Tibial artery (tissue), 4 donors: ENCODE measurements around the gene PIM1.

Experiments
- DNase-seq, 2 donors: peaks; one replicate each; pipeline ENCODE4 v3.0.0-alpha.2; 2019
- H3K27ac ChIP-seq, 2 donors: fragments of 200-600 bp; sonication (generic) in 1 of 2; 1 replicate in 1 of 2; 2 replicates in 1 of 2; pipeline ENCODE4 v1.5.1; 2018 to 2019; ENCODE audit warnings: mild to moderate bottlenecking in 1 of 2
- H3K27me3 ChIP-seq, 2 donors: fragments of 200-600 bp; sonication (generic) in 1 of 2; one replicate each; pipeline versions ENCODE4 v1.5.1 to v1.6.0; 2016 to 2019
- H3K36me3 ChIP-seq, 3 donors: fragments of 200-600 bp; sonication (generic) in 2 of 3; one replicate each; pipeline ENCODE4 v1.5.1; 2016 to 2019; ENCODE audit warnings: mild to moderate bottlenecking in 2 of 3
- H3K4me1 ChIP-seq, 4 donors: fragments of 200-600 bp; sonication (generic) in 2 of 4; 1 replicate in 3 of 4; 2 replicates in 1 of 4; pipeline ENCODE4 v1.5.1; 2016 to 2019
- H3K4me3 ChIP-seq, 2 donors: fragments of 200-600 bp; sonication (generic) in 1 of 2; 1 replicate in 1 of 2; 2 replicates in 1 of 2; pipeline ENCODE4 v1.5.1; 2018 to 2019; ENCODE audit warnings: mild to moderate bottlenecking in 2 of 2
- H3K9me3 ChIP-seq, 3 donors: fragments of 200-600 bp; sonication (generic) in 1 of 3; one replicate each; pipeline ENCODE4 v1.5.1; 2016 to 2019
- CTCF ChIP-seq, 2 experiments: fragments of 200-600 bp in 1 of 2; fragments of 450-650 bp in 1 of 2; IDR thresholded peaks; one replicate each; pipeline ENCODE4 v1.5.1; 2017 to 2019; ENCODE audit warnings: antibody characterized with exemption in 2 of 2, mild to moderate bottlenecking in 1 of 2, moderate library complexity in 1 of 2
- intact Hi-C: fragments of 100-400 bp; cut with DNase I; formaldehyde crosslinking; loops from one replicate; pipeline ENCODE4 v1.15.0; 2023; ENCODE audit warnings: low total_unique reads

PIM1 gene

GRCh38 chr6:37130704-37131103 lies 39.2 kb upstream of the PIM1 start:
- DNase-seq = peak; percentile 65 to 82
- H3K9me3 ChIP-seq = no peaks in the 10 kb centered on the region
- TF ChIP-seq CTCF (IDR thresholded peaks at IDR 0.05) = peak in 1 of 2 experiments; percentile 16
- peak overlapping the region; percentile 80 to 83 for H3K27ac ChIP-seq
- no peaks in the 10 kb centered on the region for H3K36me3 ChIP-seq
- intact Hi-C loops = no loop called here
- peaks cover 7 to 47% (median 26%) of the 10 kb centered on the region in 4 donors for H3K4me1 ChIP-seq
- peak overlapping the region in 1 of 2 donors; percentile 31 for H3K4me3 ChIP-seq
- H3K27me3 ChIP-seq = peaks cover 0 to 6% of the 10 kb centered on the region in 2 donors

- Histone ChIP-seq H3K4me3 (peak overlapping the region; percentile 18 to 31), H3K36me3 (no peaks in the 10 kb centered on the region), H3K4me1 (peaks cover 7 to 48% (median 26%) of the 10 kb centered on the region in 4 donors), H3K27ac (peak overlapping the region; percentile 80 to 83), H3K9me3 (no peaks in the 10 kb centered on the region), H3K27me3 (no peaks in the 10 kb centered on the region)
- peak; percentile 75 to 92 for DNase-seq
- intact Hi-C loops = no loop called here
- TF ChIP-seq CTCF (IDR thresholded peaks at IDR 0.05) = no peak
Measured at GRCh38 chr6:37131104-37131959, 38.6 kb upstream of the PIM1 start.

DNA sequence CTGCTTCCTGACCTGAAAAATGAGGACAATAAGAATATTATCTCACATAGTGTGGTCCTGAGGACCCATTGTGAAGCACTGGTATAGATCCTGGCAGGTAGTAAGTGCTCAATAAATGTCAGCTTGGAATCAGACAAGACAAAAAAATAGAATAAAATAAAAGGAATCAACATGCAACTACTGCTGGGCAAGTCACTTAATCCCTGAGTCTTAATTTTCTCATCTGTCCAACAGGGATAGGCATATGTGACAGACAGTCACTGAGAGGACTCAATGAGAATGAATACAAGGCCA lies 38.0 kb upstream of the PIM1 start:
- Histone ChIP-seq H3K36me3 (no peaks in the 10 kb centered on the region), H3K4me1 (peaks cover 7 to 52% (median 26%) of the 10 kb centered on the region in 4 donors), H3K9me3 (no peaks in the 10 kb centered on the region), H3K27me3 (no peaks in the 10 kb centered on the region), H3K4me3 (no peak overlapping the region), H3K27ac (peak overlapping the region; percentile 80 to 83)
- no peak for DNase-seq
- no peak for TF ChIP-seq CTCF (IDR thresholded peaks at IDR 0.05)
- intact Hi-C loops = no loop called here

- H3K36me3 ChIP-seq = no peaks in the 10 kb centered on the region
- intact Hi-C loops = loop anchor here (2.0 kb wide), 1 partner anchor 37 kb away; the partner anchor contains the start of gene PIM1
- H3K4me1 ChIP-seq = peaks cover 7 to 69% (median 39%) of the 10 kb centered on the region in 4 donors
- no peak overlapping the region for H3K4me3 ChIP-seq
- H3K9me3 ChIP-seq = no peaks in the 10 kb centered on the region
- H3K27me3 ChIP-seq = no peaks in the 10 kb centered on the region
- peak overlapping the region; percentile 80 to 85 for H3K27ac ChIP-seq
- TF ChIP-seq CTCF (IDR thresholded peaks at IDR 0.05) = no peak
- no peak for DNase-seq
Measured at GRCh38 chr6:37134036-37134395, 35.9 kb upstream of the PIM1 start.

DNA sequence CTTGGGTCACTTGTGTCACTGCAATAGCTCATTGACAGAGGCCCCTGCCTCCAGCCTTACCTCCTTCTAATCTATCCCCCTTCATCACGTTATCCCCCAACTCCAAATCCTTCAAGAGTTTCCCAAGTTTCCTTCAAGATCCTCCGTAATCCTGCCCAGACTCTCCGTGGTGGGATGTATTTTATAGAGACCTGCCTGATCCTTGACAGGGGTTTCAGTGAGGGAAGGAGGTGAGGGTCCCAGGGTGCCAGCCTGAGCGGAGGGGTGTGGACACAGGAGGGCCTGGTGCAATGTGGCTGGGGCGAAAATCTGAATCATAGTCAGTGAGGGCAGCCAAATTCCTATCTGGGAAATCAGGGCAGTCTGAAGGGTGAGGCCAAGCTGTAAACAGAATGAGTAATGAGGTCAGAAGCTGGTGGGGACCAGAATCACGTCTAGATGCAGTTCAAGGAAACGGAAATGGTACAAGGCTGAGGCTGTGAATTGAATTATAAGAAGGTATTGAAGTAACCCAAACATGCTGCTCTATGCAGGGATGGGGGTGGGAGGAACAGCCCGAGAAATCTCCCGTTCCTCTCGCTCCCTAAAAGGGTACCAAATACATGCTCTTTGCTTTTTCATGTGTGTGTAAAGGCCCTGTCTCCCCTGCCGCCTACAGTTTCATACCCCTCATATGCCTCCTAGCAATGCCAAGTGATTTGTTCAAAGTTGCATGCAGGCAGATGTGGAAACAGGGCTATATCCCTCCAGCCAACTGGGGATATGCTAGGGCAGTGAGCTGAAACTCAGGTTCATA lies 35.4 kb upstream of the PIM1 start:
- DNase-seq = peak; percentile 78 to 89
- TF ChIP-seq CTCF (IDR thresholded peaks at IDR 0.05) = peak in 1 of 2 experiments; percentile 2

More for the DNA sequence above, 35.4 kb upstream of the PIM1 start:
- intact Hi-C loops = loop anchor here (2.0 kb wide), 1 partner anchor 36 kb away; the partner anchor contains the start of gene PIM1
- H3K27me3 ChIP-seq = no peaks in the 10 kb centered on the region
- no peak overlapping the region for H3K4me3 ChIP-seq
- H3K4me1 ChIP-seq = peaks cover 7 to 69% (median 39%) of the 10 kb centered on the region in 4 donors
- peak overlapping the region; percentile 80 to 85 for H3K27ac ChIP-seq
- H3K36me3 ChIP-seq = no peaks in the 10 kb centered on the region
- no peaks in the 10 kb centered on the region for H3K9me3 ChIP-seq
